WTC11 (cell line): ENCODE results near the gene ATP6V1D. TPM values are rescaled to one million over a fixed set of nuclear protein-coding genes. Genes with fewer than 3 reads are reported as not detected.
A peak's percentile ranks its signal among the peaks of the same experiment; 100 is the strongest.

Experiments
- ARID4B ChIP-seq: sonication (generic); formaldehyde crosslinking; IDR thresholded peaks from 2 replicates; pipeline ENCODE4 v1.8.0; 2023; ENCODE audit warnings: missing genetic modification reagents, mild to moderate bottlenecking, borderline replicate concordance
- ATF2 ChIP-seq: sonication (generic); formaldehyde crosslinking; IDR thresholded peaks from 2 replicates; pipeline ENCODE4 v1.8.1; 2022; ENCODE audit warnings: low read depth, missing genetic modification reagents, borderline replicate concordance
- CBFB ChIP-seq: sonication (generic); formaldehyde crosslinking; IDR thresholded peaks from 2 replicates; pipeline ENCODE4 v1.8.1; 2022; ENCODE audit warnings: mild to moderate bottlenecking, low read depth, missing genetic modification reagents
- CDX4 ChIP-seq: fragments of 250-450 bp; sonication (Bioruptor Pico); IDR thresholded peaks from 2 replicates; pipeline ENCODE4 v1.9.0; 2021; ENCODE audit warnings: moderate library complexity, mild to moderate bottlenecking, inconsistent platforms, borderline replicate concordance
- ELF4 ChIP-seq: sonication (generic); formaldehyde crosslinking; IDR thresholded peaks from 2 replicates; pipeline ENCODE4 v1.8.1; 2022; ENCODE audit warnings: low read depth, mild to moderate bottlenecking, moderate library complexity, missing genetic modification reagents
- ERG ChIP-seq: fragments of 250-450 bp; sonication (Bioruptor Pico); IDR thresholded peaks from 2 replicates; pipeline ENCODE4 v1.8.0; 2021; ENCODE audit warnings: mild to moderate bottlenecking
- ESRRA ChIP-seq: sonication (generic); formaldehyde crosslinking; IDR thresholded peaks from 2 replicates; pipeline ENCODE4 v1.8.1; 2022; ENCODE audit warnings: mild to moderate bottlenecking, missing genetic modification reagents, borderline replicate concordance
- FOXK1 ChIP-seq: sonication (generic); formaldehyde crosslinking; IDR thresholded peaks from 2 replicates; pipeline ENCODE4 v1.8.0; 2022; ENCODE audit warnings: mild to moderate bottlenecking, moderate library complexity, missing genetic modification reagents
- FOXP4 ChIP-seq: sonication (generic); formaldehyde crosslinking; IDR thresholded peaks from 2 replicates; pipeline ENCODE4 v1.8.0; 2022; ENCODE audit warnings: mild to moderate bottlenecking, missing genetic modification reagents
- IRF1 ChIP-seq: sonication (generic); formaldehyde crosslinking; IDR thresholded peaks from 2 replicates; pipeline ENCODE4 v1.8.0; 2023; ENCODE audit warnings: missing genetic modification reagents
- IRF2 ChIP-seq: sonication (generic); formaldehyde crosslinking; IDR thresholded peaks from 2 replicates; pipeline ENCODE4 v1.8.0; 2022; ENCODE audit warnings: low read depth, missing genetic modification reagents, borderline replicate concordance
- NFATC4 ChIP-seq: fragments of 250-450 bp; sonication (Bioruptor Pico); IDR thresholded peaks from 2 replicates; pipeline ENCODE4 v1.9.0; 2021; ENCODE audit warnings: mild to moderate bottlenecking
- RELA ChIP-seq: sonication (generic); formaldehyde crosslinking; IDR thresholded peaks from 2 replicates; pipeline ENCODE4 v1.8.1; 2022; ENCODE audit warnings: missing genetic modification reagents, mild to moderate bottlenecking, borderline replicate concordance
- SP1 ChIP-seq: sonication (generic); formaldehyde crosslinking; conservative IDR thresholded peaks from 2 replicates; pipeline ENCODE4 v1.8.1; 2022; ENCODE audit warnings: missing genetic modification reagents
- ZBTB43 ChIP-seq: sonication (generic); formaldehyde crosslinking; IDR thresholded peaks from 2 replicates; pipeline ENCODE4 v1.8.1; 2023; ENCODE audit warnings: mild to moderate bottlenecking, missing genetic modification reagents
- ZNF396 ChIP-seq: fragments of 250-450 bp; sonication (Bioruptor Pico); IDR thresholded peaks from 2 replicates; pipeline ENCODE4 v1.8.0; 2021; ENCODE audit warnings: mild to moderate bottlenecking, moderate library complexity, borderline replicate concordance
- ZNF423 ChIP-seq: fragments of 250-450 bp; sonication (Bioruptor Pico); IDR thresholded peaks from 2 replicates; pipeline ENCODE4 v2.1.2; 2022; ENCODE audit warnings: mild to moderate bottlenecking, moderate library complexity
- ZNF425 ChIP-seq: fragments of 250-450 bp; sonication (Bioruptor Pico); conservative IDR thresholded peaks from 2 replicates; pipeline ENCODE4 v1.9.0; 2021; ENCODE audit warnings: mild to moderate bottlenecking
- ZNF532 ChIP-seq: fragments of 250-450 bp; sonication (Bioruptor Pico); IDR thresholded peaks from 2 replicates; pipeline ENCODE4 v1.9.0; 2021; ENCODE audit warnings: mild to moderate bottlenecking, borderline replicate concordance
- total RNA-seq: library from RNA; stranded (reverse); gene quantifications from 3 replicates; pipeline ENCODE4 v1.2.3, GENCODE V29; 2021

The ATP6V1D gene
- total RNA-seq, 1 experiment from 2014 or later, result 54.0 TPM

GRCh38 chr14:67359775-67360469 lies at the start of gene ATP6V1D, which contains the start of gene EIF2S1 (continued):
- peak; percentile 73; the same call in 1 of the 2 replicates for TF ChIP-seq ARID4B (CRISPR knock-in tag)
- no peak for TF ChIP-seq ESRRA
- TF ChIP-seq SP1, result peak; percentile 76
- peak; percentile 99 for TF ChIP-seq FOXK1
- TF ChIP-seq ZNF532 (CRISPR knock-in tag), result no peak
- no peak for TF ChIP-seq IRF1 (CRISPR knock-in tag)
- TF ChIP-seq IRF2 (CRISPR knock-in tag), result no peak
- no peak for TF ChIP-seq ZNF425 (CRISPR knock-in tag)
- TF ChIP-seq NFATC4 (CRISPR knock-in tag), result no peak
- TF ChIP-seq FOXP4, result 0 out of 2 replicates have a peak, but pooled peaks have one; percentile 20
- no peak for TF ChIP-seq ERG (CRISPR knock-in tag)
- TF ChIP-seq ZNF396 (CRISPR knock-in tag), result no peak
- no peak for TF ChIP-seq ATF2 (CRISPR knock-in tag)
- no peak for TF ChIP-seq CDX4 (CRISPR knock-in tag)
- TF ChIP-seq CBFB, result no peak
- TF ChIP-seq ZNF423 (CRISPR knock-in tag), result no peak
- TF ChIP-seq ZBTB43 (CRISPR knock-in tag), result no peak
- no peak for TF ChIP-seq ELF4 (CRISPR knock-in tag)
- TF ChIP-seq RELA (CRISPR knock-in tag), result no peak
